Putamen (tissue), 1 donor: ENCODE data around the gene NTM.
A peak's percentile ranks its signal among the peaks of the same experiment; 100 is the strongest.

Experiments used
- DNase-seq: peaks from one replicate; pipeline ENCODE4 v3.0.0-alpha.2; 2016; ENCODE audit warnings: low spot score

The NTM gene

DNA sequence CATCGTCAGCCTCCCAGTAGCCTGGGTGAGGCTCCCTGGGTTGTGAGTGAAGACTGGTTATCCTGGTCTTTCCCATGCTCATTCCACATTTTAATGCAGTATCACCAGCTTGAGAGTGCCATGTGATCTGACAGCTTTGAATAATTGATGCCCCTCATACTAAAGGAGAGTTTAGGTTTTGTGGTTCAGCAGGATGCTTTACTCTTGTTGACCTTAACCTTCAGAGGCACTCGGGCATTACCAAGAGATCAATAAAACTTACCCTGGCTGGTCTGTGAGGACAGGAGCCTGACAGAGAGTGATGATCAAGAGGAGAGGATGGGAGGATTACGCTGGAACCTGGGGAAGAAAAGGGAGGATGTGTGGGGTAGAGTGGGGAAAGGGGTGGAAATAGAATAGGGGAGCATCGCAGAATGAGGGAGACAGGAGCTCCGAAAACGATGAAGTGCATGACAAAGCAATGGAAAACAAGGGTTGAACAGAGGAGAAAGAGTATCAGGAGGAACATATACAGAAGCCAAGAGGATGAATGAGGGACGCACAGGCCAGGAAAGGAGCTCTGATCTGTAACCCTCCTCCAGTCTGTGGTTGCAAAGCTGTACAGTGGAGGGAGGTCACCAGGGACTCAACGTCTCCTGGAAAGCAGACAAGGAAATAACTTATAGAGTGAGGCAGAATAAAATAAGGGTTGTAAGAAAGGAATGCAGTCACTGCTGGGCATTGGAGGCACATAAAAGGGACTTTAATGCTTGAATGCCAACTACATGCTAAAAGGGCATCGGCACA lies 594.5 kb downstream of the NTM start:
- no peak for DNase-seq

DNA sequence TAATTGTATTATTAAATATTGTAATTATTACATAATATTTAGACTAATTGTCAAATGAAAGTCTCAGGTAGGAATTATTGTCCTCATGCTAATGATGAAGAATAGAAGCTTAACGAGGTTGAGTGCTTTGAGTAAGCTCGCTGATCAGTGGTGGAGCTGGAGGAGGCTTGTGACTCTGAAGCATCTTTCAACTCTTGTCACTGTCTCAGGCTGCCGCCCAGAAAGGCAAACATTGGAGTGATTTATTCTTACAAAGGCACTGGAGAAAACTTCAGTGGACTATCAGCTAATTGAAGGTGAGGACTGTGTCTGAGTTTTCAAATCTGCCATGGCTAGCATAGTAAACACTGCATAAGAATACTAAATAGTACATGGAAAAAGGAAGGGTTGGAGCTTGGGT lies 595.1 kb downstream of the NTM start:
- no peak for DNase-seq

DNA sequence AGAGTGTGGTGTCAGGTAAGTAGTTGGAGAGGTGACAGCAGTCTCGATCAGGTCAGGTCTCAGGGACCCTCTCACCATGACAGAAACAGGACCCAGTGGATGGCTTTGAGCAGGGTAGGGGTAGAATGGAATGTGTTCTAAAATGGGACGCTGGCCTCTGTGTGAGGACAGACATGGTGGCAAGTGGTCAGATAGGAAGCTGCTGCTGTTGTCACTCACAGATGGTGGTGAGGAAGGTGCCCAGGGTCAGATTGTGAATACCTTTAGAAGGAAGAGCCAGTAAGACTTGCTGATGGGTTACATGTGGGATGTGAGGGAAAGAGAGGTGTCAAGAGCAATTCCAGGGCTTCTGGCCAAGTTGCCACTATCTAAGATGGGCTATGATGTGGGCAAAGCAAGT lies 596.3 kb downstream of the NTM start:
- DNase-seq: no peak

DNA sequence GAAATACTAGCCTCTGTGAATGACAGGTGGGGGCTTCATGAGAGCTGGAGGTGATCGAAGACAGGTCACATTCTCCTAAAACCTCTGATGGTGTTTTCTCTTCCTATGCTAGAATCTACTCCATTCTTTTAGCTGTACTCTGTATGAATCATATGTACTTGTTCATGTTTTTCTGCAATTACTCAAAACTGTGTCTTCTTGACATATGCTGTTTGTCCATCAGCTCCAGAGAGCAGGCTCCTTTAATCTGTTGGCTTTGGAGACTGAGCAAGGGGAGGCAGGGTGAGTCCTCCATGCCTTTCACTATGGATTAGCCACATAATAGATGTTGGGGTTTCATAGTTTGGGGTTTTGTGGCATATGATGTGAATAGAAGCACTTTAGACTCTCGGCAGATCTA lies 598.8 kb downstream of the NTM start:
- no peak for DNase-seq

DNA sequence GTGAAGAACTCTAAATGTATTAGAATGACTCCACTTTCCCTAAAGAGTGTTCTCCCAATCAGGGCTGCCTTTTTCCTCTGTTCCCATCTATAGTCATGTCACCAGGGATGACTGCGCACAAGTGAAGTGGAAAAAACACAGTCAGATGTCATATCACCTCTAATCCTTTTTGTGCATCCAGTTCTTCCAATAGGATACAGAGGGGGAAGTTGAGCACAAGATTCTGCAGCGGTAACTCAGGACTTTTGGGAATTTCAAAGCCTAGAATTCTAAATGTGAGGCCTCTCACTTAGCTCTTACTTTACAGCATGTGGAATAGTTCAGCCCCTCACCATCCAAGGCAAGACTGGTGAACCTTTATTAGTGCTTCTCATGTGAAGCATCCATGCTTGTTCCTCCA lies 602.6 kb downstream of the NTM start:
- no peak for DNase-seq

DNA sequence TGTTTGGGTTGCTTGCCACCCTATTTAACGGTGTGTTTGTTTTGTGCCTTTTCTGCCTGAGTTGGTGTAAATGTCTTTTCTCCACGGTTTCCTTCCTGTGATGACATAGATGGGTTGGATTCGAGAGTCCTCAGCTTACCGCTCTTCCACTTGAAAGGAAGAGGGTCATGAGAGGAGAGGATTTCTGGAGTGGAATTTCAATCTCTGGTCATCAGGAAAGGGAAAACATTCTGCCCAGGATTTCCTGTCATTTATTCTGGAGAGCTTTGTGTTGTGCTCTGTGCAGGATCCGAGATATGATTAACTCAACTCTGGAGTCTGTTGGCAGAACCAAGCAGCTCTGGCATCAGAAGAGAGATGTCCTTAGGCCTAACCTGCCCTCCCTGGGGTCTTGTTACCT lies 605.2 kb downstream of the NTM start:
- no peak for DNase-seq

DNA sequence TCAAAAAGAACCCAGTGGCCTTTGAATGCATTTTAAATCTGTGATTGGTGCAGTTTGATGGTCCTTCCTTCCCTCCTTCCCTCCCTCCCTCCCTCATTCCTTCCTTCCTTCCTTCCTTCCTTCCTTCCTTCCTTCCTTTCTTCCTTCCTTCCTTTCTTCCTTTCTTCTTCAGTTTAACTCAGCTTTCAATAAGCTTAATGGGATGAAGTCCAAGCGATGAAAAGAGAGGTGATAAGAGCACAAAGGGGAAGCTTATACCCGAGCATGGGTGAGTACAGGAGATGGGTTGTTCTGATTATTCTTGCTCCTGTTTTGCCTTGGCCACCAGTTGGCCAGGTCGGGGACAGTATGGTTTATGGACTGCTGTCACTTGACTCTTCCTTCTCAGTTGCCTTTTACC lies 605.6 kb downstream of the NTM start:
- no peak for DNase-seq

DNA sequence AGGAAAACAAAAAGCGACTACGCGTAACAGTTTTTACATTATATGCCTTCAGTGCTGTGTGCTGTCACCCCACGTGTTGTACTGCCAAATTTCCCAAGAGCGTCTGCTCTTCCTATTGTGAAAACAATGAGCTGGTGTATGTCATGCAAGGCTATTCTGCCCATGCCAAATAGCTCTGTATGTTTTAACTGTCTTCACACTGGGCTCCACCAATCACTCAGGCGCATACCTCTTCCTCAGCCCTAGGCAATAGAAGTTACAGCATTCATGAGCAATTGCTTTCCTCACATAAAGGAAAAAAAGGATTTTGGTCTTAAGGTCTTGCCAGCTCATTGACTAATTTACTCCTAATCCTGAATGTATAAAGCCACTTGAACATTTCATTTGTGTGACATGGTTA lies 606.8 kb downstream of the NTM start:
- peak; percentile 59 for DNase-seq

DNA sequence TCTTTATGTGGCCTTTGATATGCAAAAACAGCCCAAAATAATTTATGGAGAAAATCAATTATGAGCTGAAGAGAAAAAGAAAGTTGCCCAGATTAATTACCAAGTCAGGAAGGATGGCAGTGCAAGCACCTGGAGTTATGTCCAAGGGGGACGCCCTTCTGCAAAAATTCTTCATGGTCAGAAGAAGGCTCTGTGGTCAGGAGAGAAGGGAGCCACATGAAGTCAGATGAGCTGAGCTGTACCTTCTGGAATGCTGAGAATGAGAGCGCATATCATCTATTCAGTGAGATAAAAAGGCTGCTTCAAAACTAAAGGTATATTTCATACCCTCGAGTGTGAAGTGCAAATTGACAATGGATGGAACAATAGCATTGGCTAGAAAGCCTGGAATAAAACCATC lies 607.4 kb downstream of the NTM start:
- no peak for DNase-seq

DNA sequence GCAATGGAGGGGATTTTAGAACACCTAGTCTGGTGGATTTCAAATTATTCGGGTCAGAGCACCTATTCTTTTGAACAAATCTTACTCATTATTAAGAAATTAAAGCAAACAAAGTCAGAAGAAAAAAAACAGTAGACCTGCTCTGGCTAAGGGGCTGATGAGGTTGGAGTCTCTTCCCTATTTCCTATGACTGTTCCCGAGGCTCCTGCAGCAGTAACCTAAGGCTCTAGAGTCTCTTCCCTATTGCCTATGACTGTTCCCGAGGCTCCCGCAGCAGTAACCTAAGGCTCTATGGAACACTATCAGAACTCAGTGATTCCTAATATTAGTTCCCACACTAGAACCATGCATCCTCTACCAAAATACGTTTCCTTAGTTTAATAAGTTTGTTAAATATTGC lies 607.9 kb downstream of the NTM start:
- no peak for DNase-seq

DNA sequence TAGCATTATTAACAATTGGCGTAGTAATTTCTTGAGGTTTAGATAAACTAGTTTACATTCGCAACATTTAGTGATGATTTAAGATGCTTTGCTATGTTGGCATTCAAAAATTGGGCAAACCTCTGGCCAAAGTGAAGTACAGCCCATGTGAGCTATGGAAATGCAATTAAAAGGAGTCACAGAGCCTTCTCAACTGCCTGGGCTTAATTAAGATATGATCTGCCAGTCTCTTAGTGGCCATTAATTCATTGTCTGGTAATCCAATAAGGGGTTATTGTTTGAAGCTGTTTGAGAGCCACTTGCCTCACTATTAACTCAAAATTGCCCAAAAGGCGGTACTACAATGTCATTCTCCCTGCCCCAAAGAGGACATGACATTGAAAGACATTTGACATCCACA lies 608.9 kb downstream of the NTM start:
- DNase-seq: no peak

DNA sequence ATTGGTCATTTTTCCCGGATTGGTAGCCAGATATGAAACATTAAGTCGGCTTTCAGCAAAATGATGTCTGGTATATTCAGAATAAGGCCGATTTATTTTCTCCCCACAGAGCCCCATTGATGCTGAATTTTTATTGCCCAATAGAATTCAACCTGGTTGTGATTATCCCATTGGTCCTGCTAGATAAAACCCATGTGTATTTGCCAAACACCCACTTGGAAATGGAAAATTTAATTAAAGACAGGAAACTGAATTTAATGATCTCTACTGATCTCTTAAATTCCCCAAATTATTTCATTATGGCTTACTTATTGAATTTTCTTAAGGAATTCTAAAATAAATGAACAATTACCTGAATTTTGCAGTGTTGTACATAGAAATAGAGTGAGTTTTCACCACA lies 609.8 kb downstream of the NTM start:
- no peak for DNase-seq

DNA sequence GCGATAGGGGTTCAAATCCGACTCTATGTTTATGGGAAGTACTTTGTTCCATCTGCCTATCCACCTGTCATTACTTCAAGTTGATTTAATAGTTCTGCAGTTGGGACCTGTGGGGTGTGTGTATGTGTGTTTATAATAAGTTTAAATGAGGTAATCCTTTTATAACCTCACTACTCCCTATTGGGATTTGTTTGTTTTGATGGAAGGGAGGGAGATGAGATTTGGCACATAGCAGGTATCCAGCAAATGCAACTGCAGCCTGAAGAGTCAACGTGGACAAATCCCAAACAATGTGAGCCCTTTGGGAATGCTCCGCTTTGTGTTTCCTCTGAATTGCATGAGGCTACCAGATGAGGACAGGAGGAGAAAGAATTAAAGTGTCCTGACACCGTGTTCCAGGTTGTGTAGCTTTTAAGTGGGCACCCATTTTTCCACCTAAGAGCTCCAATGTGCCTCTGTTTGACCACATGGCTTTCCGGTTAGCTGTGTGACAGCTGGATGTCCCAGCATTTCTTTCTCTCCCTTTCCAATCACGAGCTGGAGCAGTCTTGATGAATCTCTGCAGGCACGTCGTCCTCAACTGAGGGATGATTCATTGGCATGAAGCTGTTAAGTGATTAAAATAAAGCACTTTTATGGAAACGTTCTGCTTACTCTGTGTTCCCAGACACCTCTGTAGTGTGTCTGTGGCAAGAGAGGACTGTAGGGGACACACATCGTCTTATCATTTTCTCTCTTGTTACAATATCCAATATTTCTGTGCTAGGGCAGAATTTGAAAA lies 610.7 kb downstream of the NTM start:
- peak; percentile 11 for DNase-seq

DNA sequence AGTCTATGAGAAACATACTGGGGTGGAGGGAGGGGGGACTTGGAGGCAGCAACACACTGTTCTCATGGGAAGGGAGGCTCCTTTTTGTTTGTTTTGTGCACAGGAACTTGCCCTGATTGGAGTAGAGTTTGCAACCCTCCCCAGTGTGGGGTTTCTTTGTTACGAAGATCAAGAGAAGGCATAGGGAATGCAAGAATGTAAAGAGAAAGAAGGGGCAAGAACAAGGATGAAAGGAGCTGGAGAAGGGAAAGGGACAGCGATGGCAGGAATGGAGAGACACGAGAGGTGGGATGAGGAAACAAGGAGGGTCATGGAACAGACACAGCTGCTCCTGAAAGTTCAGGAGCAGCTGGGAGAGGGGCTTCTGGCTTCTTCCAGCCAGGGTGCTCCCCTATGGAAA lies 611.7 kb downstream of the NTM start:
- no peak for DNase-seq

DNA sequence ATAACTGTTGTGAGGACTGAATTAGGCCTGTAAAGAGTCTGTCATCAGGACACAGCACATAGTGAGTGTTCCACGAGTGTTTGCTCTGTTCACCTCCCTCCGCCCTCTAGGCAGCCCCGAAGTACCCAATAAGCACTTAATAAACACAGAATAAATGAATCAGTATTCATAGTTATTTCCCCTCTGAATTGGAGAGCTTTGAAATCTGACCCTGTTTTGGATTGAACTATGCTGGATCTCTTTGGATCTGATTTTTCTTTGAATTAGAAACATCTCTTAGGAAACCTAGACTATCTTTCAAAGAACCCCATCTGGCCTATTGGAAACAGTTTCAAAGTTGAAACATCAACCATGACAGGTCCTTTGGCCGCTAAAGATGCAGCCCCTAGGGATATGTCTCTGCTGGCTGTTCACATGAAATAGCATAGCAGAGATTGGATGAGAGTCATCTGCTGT lies 615.5 kb downstream of the NTM start:
- no peak for DNase-seq

DNA sequence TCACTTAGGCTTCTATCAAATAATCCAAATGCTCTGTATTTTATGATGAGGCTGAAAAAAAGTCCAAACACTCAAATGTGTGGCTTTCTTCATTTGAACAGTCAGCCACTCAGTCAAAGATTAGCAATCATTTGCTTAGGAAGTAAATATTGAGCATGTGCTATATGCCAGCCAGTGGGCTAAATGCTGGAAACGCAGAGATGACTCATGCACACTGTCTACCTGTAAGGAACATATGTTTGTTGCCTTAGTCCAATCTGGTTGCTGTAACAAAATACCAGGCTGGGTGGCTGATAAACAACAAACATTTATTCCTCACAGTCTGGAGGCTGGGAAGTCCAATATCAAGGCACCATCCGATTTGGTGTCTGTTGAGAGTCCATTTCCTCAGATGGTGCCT lies 617.3 kb downstream of the NTM start:
- DNase-seq: no peak

DNA sequence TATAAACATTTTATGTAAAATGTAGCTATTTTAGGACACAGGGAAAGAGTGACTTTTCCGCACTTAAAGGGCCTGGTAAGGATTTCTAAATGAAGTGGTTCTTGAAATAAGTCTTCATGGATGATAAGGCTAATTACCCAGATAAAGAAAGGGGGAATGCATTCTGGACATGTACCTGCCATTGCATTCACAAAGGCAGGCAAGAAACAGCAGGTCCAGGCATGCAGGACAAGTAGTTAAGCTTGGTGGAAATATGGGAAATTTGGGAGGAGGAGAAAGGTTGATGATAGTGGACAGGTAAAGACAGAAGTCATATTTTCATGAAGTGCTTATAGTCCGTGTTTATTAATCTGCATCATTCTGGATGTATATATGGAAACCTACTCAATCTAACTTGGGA lies 621.2 kb downstream of the NTM start:
- no peak for DNase-seq

DNA sequence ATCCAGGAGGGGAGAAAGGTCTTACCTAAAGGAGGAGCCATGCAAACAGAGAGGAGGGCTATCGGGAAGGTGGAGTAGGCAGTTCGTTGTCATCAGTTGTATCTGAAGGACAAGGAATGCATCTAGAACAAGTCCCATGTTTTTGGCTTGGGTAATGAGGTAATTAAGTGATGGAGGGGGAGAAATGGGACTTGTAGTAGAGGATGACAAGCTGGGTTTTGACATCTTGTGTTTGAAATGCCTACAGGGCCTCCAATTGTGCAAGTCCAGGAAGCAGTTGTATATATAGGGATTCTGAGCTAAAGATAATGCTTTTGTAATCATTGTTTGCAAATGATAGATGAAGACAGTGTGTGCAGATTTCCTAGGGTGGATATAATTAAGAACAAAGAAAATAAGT lies 622.8 kb downstream of the NTM start:
- no peak for DNase-seq

DNA sequence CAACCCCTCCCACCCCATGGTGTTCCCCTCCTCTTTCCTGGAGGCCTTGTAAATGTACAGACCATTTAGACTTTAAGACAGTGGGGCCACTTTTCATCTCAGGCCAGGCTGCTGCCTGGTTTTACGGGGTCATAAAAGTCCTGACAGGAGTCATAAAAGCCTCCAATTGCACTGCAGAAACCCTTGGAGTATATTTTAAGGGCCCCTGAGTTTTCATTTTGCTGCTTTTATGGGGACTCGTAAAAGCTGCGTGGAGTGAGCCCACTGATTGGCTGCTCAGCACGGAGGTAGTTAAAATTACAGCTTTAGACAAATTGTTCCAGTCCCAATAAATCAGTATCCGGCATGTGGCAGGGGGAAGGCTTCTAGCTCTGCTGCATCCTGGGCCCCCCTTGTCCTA lies 627.6 kb downstream of the NTM start:
- no peak for DNase-seq

DNA sequence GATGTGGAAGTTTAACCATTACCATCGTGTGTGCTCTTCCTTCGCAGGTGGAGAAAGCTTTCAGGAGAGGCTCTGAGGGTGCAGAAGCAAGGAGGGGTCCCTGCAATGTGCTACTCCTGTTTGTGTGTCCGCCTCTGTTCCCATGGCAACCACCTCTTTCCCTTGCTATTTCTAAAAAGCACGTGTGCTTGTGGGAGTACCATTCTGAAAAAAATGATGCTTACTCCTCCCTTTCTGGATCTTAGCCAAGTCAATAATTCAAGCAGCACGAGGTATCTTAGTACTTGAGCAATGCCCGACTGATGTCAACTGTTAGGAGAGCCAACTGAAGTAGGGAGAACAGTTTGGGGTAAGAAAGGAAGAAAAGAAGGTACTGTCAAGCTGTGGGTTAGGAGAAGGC lies 628.7 kb downstream of the NTM start:
- DNase-seq: peak; percentile 5

DNA sequence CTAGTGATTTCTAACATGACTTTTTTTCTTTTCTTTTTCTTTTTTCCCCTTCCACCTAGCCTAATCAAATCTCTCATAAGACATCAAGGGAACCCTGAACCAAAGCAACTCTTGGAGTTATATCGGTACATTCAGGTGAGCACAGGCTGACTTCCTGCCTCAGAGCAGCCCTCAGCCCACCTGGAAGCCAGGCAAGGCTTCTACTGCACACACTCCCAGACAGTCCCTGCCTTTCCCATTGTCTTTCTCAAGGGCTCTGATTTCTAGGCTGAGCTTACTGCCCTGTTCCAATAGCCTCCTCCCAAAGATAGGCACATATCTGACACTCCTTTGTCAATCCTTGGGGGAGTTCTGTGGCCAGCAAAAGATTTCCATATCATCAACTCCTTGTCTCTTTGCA lies 629.5 kb downstream of the NTM start:
- DNase-seq: no peak

DNA sequence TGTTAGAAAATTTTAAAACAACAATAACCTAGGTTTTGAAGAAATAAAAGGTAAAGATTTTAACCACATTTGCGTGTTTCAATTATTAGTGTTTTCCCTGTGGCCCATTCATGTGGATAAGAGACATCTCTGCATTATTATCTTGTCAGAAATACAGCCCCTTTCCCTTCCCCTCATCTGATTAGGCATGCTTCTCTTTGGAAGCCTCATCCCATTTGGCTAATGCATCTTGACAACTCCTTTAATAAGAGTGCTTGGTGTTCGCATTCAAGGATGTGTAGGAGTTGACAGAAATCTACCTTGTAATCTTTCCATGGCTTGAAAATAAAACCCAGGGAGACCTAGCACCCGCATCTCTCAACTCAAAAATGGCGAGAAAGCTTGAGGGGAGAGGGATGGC lies 635.5 kb downstream of the NTM start:
- DNase-seq: no peak

DNA sequence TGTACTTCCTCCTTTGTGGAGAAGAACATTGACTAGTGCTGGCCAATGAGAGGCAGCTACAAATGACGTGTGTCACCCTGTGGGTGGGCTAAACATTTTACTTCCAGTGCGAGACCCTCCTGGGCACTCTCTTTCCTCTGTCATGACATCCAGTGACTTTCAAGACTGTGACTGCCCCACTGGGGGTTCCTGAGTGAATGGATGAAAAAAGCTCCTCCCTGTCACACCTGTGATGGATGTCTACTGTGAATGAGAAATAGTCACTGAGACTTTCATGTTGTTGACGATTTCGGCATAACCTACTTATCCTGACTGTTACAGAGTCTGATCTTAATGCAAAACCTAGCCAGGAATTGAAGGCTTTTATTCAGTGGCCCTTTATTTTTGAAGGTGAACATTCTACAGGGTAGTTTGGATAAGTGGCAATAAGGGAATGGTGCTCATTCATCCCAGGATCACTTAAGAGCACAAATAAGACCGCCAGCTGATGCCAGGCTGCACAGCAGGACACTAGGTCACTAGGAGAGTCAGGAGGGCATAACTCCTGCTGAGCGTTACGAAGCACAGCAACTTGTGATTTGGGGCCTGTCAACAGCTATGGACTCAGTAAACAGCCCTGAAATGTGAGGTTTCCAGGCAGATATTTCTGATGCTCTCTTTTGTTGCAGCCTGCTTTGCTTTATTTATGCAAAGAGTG lies 636.6 kb downstream of the NTM start:
- DNase-seq: no peak
